HepG2 (cell line): ENCODE results near the gene ACTG2. TPM values are rescaled to one million over a fixed set of nuclear protein-coding genes. Genes with fewer than 3 reads are reported as not detected.

Experiments
- ATAC-seq: fragments of 200-7000 bp; cut with Tn5 transposase; 3 replicates; pipeline ENCODE4 v1.9.1; 2020; ENCODE audit warnings: mild to moderate bottlenecking, moderate library complexity
- BruUV-seq: library from RNA; stranded (reverse); fragments of 400-500 nt; replicated peaks from 2 replicates; lab custom pipeline; 2021; lab: Mats Ljungman, UMichigan
- CTCF ChIA-PET: fragments of 300-600 bp; formaldehyde crosslinking; extraction: SDS; loops from one replicate; lab custom pipeline; 2021; ENCODE audit warnings: low total read pairs, inconsistent platforms, low intra/inter-chr PET ratio; lab: Yijun Ruan, JAX
- POLR2A ChIA-PET: fragments of 350-600 bp; sonication (Branson Sonifier 250); formaldehyde crosslinking; loops from one replicate; lab custom pipeline; 2020; ENCODE audit warnings: antibody characterized with exemption, inconsistent platforms; lab: Yijun Ruan, JAX
- DNase-seq: peaks from one replicate; pipeline ENCODE4 v3.0.0-alpha.2; 2015; ENCODE audit warnings: low spot score
- FAIRE-seq: peaks from 3 replicates; lab custom pipeline; 2011; peaks lifted over from hg19 to GRCh38; lab: Jason Lieb, UNC
- H2AFZ ChIP-seq: one replicate; pipeline ENCODE4 v1.6.1; 2011; ENCODE audit warnings: low read length, inconsistent platforms
- H3K27ac ChIP-seq: fragments of 300-600 bp; 3 replicates; pipeline ENCODE4 v1.8.0; 2011; ENCODE audit warnings: mixed run types, mild to moderate bottlenecking, mixed read lengths, low read length, inconsistent platforms; ENCODE audit not compliant: insufficient read depth; ENCODE audit errors: extremely low read length
- H3K27me3 ChIP-seq, 2 experiments: fragments of 200-600 bp in 1 of 2; 2 replicates in 1 of 2; 3 replicates in 1 of 2; pipeline versions ENCODE4 v1.6.0 to v1.8.0; 2011; ENCODE audit warnings: low read length in 2 of 2, mild to moderate bottlenecking in 2 of 2, moderate library complexity in 2 of 2, inconsistent platforms in 1 of 2; ENCODE audit not compliant: insufficient read depth in 2 of 2, control insufficient read depth in 1 of 2
- H3K36me3 ChIP-seq, 2 experiments: fragments of 200-600 bp in 1 of 2; replicated peaks in 1 of 2; 2 replicates in 1 of 2; 3 replicates in 1 of 2; pipeline versions ENCODE4 v1.5.1 to v1.8.0; 2011; ENCODE audit warnings: low read length in 2 of 2, inconsistent platforms in 1 of 2; ENCODE audit not compliant: insufficient read depth in 2 of 2, control insufficient read depth in 1 of 2
- H3K4me1 ChIP-seq: 2 replicates; pipeline ENCODE4 v1.5.1; 2012; ENCODE audit warnings: low read length, inconsistent platforms; ENCODE audit not compliant: insufficient read depth
- H3K4me2 ChIP-seq: 2 replicates; pipeline ENCODE4 v1.6.0; 2011; ENCODE audit warnings: low read depth, low read length, inconsistent platforms
- H3K4me3 ChIP-seq, 3 experiments: fragments of 200-600 bp in 1 of 3; sonication (generic), shearing (Covaris generic) in 1 of 3; replicated peaks in 1 of 3; 2 replicates each; pipeline ENCODE4 v1.5.1; 2011 to 2016; ENCODE audit warnings: low read length in 3 of 3, inconsistent platforms in 2 of 3, low read depth in 2 of 3, mild to moderate bottlenecking in 2 of 3, control low read depth in 1 of 3, mixed read lengths in 1 of 3; ENCODE audit not compliant: insufficient read depth in 1 of 3
- H3K79me2 ChIP-seq: one replicate; pipeline ENCODE4 v1.6.1; 2011; ENCODE audit warnings: low read length, inconsistent platforms; ENCODE audit not compliant: insufficient read depth
- H3K9ac ChIP-seq: 2 replicates; pipeline ENCODE4 v1.6.0; 2011; ENCODE audit warnings: mild to moderate bottlenecking, low read depth, low read length, inconsistent platforms; ENCODE audit not compliant: insufficient read depth
- H3K9me3 ChIP-seq: 2 replicates; pipeline ENCODE4 v1.5.1; 2012; ENCODE audit warnings: mild to moderate bottlenecking, low read length
- H4K20me1 ChIP-seq: 2 replicates; pipeline ENCODE4 v1.6.0; 2011; ENCODE audit warnings: inconsistent platforms, mild to moderate bottlenecking, low read length, moderate library complexity; ENCODE audit not compliant: insufficient read depth
- AKNA ChIP-seq: sonication (generic); formaldehyde crosslinking; IDR thresholded peaks from 2 replicates; pipeline ENCODE4 v1.4.0; 2020; ENCODE audit warnings: missing genetic modification reagents, borderline replicate concordance
- ARHGAP35 ChIP-seq: sonication (generic); formaldehyde crosslinking; IDR thresholded peaks from 2 replicates; pipeline ENCODE4 v1.9.0; 2022; ENCODE audit warnings: mild to moderate bottlenecking, inconsistent platforms, moderate library complexity, missing genetic modification reagents, borderline replicate concordance
- KDM2A ChIP-seq: sonication (generic); formaldehyde crosslinking; IDR thresholded peaks from 2 replicates; pipeline ENCODE4 v1.4.0; 2020; ENCODE audit warnings: low read depth, missing genetic modification reagents, borderline replicate concordance
- MYC ChIP-seq: sonication (generic); formaldehyde crosslinking; IDR thresholded peaks from 2 replicates; pipeline ENCODE4 v1.9.0; 2021; ENCODE audit warnings: missing genetic modification reagents, borderline replicate concordance
- RAD21 ChIP-seq: fragments of 450-650 bp; formaldehyde crosslinking; IDR thresholded peaks from 2 replicates; pipeline ENCODE4 v1.5.0; 2020; ENCODE audit warnings: mild to moderate bottlenecking
- RARA ChIP-seq: IDR thresholded peaks from 2 replicates; pipeline ENCODE4 v1.6.1; 2016; ENCODE audit warnings: missing genetic modification reagents, missing compliant biosample characterization
- SMC3 ChIP-seq: IDR thresholded peaks from 2 replicates; pipeline ENCODE4 v1.6.1; 2011; ENCODE audit warnings: low read length, improper control_type of control experiment
- SP5 ChIP-seq: IDR thresholded peaks from 2 replicates; pipeline ENCODE4 v1.6.1; 2016; ENCODE audit warnings: low read depth, borderline replicate concordance
- TARDBP ChIP-seq: sonication (generic); formaldehyde crosslinking; IDR thresholded peaks from 2 replicates; pipeline ENCODE4 v1.8.0; 2022; ENCODE audit warnings: mild to moderate bottlenecking, missing genetic modification reagents
- ZBTB43 ChIP-seq: sonication (generic); formaldehyde crosslinking; conservative IDR thresholded peaks from 2 replicates; pipeline ENCODE4 v1.4.0; 2020; ENCODE audit warnings: missing genetic modification reagents
- ZNF3 ChIP-seq: IDR thresholded peaks from 2 replicates; pipeline ENCODE4 v1.7.0; 2017; ENCODE audit warnings: inconsistent platforms
- WGBS: methylation state at CpG from one replicate; pipeline ENCODE4 v1.1.6; 2017; ENCODE audit warnings: low lambda C conversion rate; 5-methylcytosine and 5-hydroxymethylcytosine counted together
- in situ Hi-C: cut with HindIII; loops from 2 replicates; pipeline ENCODE4 v1.10.0; 2017; ENCODE audit warnings: low pct_unique_long_range_greater_than_20kb; ENCODE audit not compliant: extremely low pct_ligation_motif_present
- intact Hi-C: fragments of 100-400 bp; cut with micrococcal nuclease; formaldehyde crosslinking; loops from one replicate; pipeline ENCODE4 v1.10.0; 2022; ENCODE audit not compliant: unreplicated experiment
- polyA plus RNA-seq, 8 experiments: library from polyadenylated mRNA; depleted of rRNA in 3 of 8; stranded (reverse) in 7 of 8; unstranded in 1 of 8; fragments of >200 nt; fragmentation: Illumina TruSeq in 4 of 8; extraction: Trizol in 4 of 8; gene quantifications; 2 replicates each; pipeline versions ENCODE4 v1.2.1 to v1.2.3, GENCODE V29; 2011 to 2016; ENCODE audit warnings: low read depth in 4 of 8, missing spikeins in 1 of 8, mixed read lengths in 1 of 8; ENCODE audit not compliant: insufficient read depth in 1 of 8
- total RNA-seq, 5 experiments: library from RNA; depleted of rRNA; stranded (reverse); fragments of >200 nt; fragmentation: Illumina TruSeq; extraction: Trizol; gene quantifications; 2 replicates each; pipeline ENCODE4 v1.2.3, GENCODE V29; 2016; ENCODE audit warnings: low read depth in 1 of 5
- TF ChIP-seq, protein P1 (sequence below): sonication (generic); formaldehyde crosslinking; IDR thresholded peaks from 2 replicates; pipeline ENCODE4 v1.5.0; 2020; ENCODE audit warnings: mild to moderate bottlenecking, missing genetic modification reagents, borderline replicate concordance

ACTG2 gene
- total and polyA plus RNA-seq, 2 of the 13 experiments (the other 11 are each of a cell fraction or from before 2014, with no cell fraction given): 0.13 TPM; not detected in 1

DNA sequence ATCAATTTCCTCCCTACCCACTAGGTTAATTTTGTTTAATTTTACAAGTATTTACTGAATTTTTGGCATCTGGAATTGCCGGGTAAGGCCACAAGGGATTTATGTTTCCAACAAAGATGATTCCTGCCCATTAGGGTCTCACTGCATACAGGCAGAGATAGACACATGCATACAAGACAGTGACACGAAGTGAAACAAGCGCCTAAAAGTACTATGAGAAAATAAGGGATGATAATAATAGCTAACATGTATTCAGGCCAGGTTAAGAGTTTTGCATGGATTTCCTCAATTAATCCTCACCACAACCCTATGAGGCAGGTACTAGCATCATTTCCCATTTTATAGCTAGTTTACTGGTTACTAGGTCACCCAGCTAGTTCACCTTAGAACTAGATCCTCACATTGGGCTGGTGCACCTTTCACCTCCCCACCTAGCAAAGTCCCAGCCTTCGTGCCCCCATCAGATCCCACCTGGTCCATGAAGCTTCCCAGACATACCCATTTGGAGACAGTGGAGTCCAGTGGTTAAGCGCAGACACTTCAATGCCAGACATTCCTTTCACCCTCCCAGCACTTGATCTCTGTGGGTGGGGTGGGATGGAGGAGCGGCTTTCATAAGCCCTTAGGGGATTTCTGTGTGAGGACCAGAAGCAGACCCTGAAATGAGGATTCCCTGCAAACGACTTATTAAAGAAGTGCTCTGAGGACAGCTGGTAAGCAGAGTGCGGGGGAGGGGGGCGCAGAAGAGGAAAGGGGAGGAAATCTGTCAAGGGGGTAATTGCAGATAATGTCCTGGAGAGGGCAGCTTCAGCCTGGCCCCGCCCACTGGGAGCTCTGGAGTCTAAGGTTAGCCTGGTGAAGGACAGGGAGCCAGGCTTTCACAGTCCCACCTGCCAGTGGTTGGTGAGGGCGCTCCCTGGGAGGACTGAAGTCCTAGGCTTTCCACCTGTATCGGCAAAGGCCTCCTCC, 28.1 kb downstream of the ACTG2 start:
- 34% methylated on average over 11 of the region's 12 CpGs for WGBS
- in situ Hi-C loops: no loop called here
- H3K36me3 ChIP-seq: no peaks in the 10 kb centered on the region
- ATAC-seq (peak; percentile 92), FAIRE-seq (peak; percentile 36), DNase-seq (peak; percentile 55)
- peaks cover 13% of the 10 kb centered on the region for H3K4me1 ChIP-seq
- intact Hi-C loops: loop anchor here (10.0 kb wide), 1 partner anchor 204 kb away; no protein-coding TSS in a partner anchor
- POLR2A ChIA-PET: interaction anchor here (1.2 kb wide), 1 partner anchor 92 kb away, joined by 5 read pairs; the partner anchor contains the start of gene STAMBP
- no peaks in the 10 kb centered on the region for H3K9me3 ChIP-seq
- H3K27ac ChIP-seq: no peak overlapping the region
- H2AFZ ChIP-seq: no peak overlapping the region
- H4K20me1 ChIP-seq: no peaks in the 10 kb centered on the region
- H3K79me2 ChIP-seq: no peaks in the 10 kb centered on the region
- CTCF ChIA-PET: no interaction called here
- no peak overlapping the region for H3K9ac ChIP-seq
- no peak overlapping the region; a peak in 1 of 6 replicates for H3K4me3 ChIP-seq
- peaks cover 2 to 5% of the 10 kb centered on the region in 2 experiments; a peak in 3 of 5 replicates for H3K27me3 ChIP-seq
- no TSS peak for BruUV-seq
- peak overlapping the region; percentile 30 for H3K4me2 ChIP-seq
- no peak for TF ChIP-seq ZNF3 (CRISPR knock-in tag)
- TF ChIP-seq SMC3: peak; percentile 66
- no peak for TF ChIP-seq RARA (CRISPR knock-in tag)
- TF ChIP-seq AKNA (CRISPR knock-in tag): no peak
- no peak for TF ChIP-seq ZBTB43 (CRISPR knock-in tag)
- 0 out of 2 replicates have a peak, but pooled peaks have one; percentile 4 for TF ChIP-seq MYC (CRISPR knock-in tag)
- TF ChIP-seq KDM2A (CRISPR knock-in tag): no peak
- peak; percentile 24; the same call in 1 of the 2 replicates for TF ChIP-seq TARDBP (CRISPR knock-in tag)
- peak; percentile 45; the same call in 1 of the 2 replicates for TF ChIP-seq RAD21 (CRISPR knock-in tag)
- TF ChIP-seq, protein P1, sequence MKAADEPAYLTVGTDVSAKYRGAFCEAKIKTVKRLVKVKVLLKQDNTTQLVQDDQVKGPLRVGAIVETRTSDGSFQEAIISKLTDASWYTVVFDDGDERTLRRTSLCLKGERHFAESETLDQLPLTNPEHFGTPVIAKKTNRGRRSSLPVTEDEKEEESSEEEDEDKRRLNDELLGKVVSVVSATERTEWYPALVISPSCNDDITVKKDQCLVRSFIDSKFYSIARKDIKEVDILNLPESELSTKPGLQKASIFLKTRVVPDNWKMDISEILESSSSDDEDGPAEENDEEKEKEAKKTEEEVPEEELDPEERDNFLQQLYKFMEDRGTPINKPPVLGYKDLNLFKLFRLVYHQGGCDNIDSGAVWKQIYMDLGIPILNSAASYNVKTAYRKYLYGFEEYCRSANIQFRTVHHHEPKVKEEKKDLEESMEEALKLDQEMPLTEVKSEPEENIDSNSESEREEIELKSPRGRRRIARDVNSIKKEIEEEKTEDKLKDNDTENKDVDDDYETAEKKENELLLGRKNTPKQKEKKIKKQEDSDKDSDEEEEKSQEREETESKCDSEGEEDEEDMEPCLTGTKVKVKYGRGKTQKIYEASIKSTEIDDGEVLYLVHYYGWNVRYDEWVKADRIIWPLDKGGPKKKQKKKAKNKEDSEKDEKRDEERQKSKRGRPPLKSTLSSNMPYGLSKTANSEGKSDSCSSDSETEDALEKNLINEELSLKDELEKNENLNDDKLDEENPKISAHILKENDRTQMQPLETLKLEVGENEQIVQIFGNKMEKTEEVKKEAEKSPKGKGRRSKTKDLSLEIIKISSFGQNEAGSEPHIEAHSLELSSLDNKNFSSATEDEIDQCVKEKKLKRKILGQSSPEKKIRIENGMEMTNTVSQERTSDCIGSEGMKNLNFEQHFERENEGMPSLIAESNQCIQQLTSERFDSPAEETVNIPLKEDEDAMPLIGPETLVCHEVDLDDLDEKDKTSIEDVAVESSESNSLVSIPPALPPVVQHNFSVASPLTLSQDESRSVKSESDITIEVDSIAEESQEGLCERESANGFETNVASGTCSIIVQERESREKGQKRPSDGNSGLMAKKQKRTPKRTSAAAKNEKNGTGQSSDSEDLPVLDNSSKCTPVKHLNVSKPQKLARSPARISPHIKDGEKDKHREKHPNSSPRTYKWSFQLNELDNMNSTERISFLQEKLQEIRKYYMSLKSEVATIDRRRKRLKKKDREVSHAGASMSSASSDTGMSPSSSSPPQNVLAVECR (CRISPR knock-in tag): no peak; the same call in 1 of the 2 replicates
- no peak for TF ChIP-seq ARHGAP35 (CRISPR knock-in tag)
- peak; percentile 74 for TF ChIP-seq SP5 (CRISPR knock-in tag)
